ENCODE measurements around the gene TEX36. TPM values are rescaled to one million over a fixed set of nuclear protein-coding genes. Genes with fewer than 3 reads are reported as not detected.

The TEX36 gene
- total RNA-seq, 1 donor from 2014 or later = not detected

GRCh38 chr10:125637496-125637895, 45.5 kb downstream of the TEX36 start:
- H3K36me3 Mint-ChIP-seq = no peaks in the 10 kb centered on the region
- Histone ChIP-seq H3K9me3 (ENCODE audit: low read depth) (no peaks in the 10 kb centered on the region), H3K4me2 (no peak overlapping the region), H2AFZ (replicated peaks) (no peak overlapping the region), H4K20me1 (ENCODE audit: low read depth) (no peaks in the 10 kb centered on the region), H3K27me3 (no peaks in the 10 kb centered on the region), H3F3A (ENCODE audit: low read depth) (no peaks in the 10 kb centered on the region), H3K9ac (no peak overlapping the region), H3K36me3 (no peaks in the 10 kb centered on the region), H3K79me2 (ENCODE audit: low read depth) (no peaks in the 10 kb centered on the region), H3K27ac (no peak overlapping the region), H3K4me3 (no peak overlapping the region), H3K4me1 (no peaks in the 10 kb centered on the region)
- TF ChIP-seq CTCF (IDR thresholded peaks at IDR 0.05) (no peak), EZH2phosphoT487 (IDR thresholded peaks at IDR 0.05) (no peak), EZH2 (IDR thresholded peaks at IDR 0.05) (no peak)
- H3K9me3 Mint-ChIP-seq = no peaks in the 10 kb centered on the region
- DNase-seq (ENCODE audit: low spot score) = no peak
- H3K4me1 Mint-ChIP-seq = peaks cover 2% of the 10 kb centered on the region
- H3K27ac Mint-ChIP-seq = no peak overlapping the region
- H3K27me3 Mint-ChIP-seq (ENCODE audit: insufficient read depth, low read depth) = peaks cover 8% of the 10 kb centered on the region
- no peak overlapping the region for H3K4me3 Mint-ChIP-seq

GRCh38 chr10:125634606-125635005, 48.4 kb downstream of the TEX36 start:
- Histone ChIP-seq H3K4me1 (no peaks in the 10 kb centered on the region), H3F3A (ENCODE audit: low read depth) (no peaks in the 10 kb centered on the region), H3K27ac (no peak overlapping the region), H3K9me3 (ENCODE audit: low read depth) (no peaks in the 10 kb centered on the region), H3K79me2 (ENCODE audit: low read depth) (no peaks in the 10 kb centered on the region), H3K9ac (no peak overlapping the region), H3K4me2 (no peak overlapping the region), H4K20me1 (ENCODE audit: low read depth) (no peaks in the 10 kb centered on the region), H2AFZ (replicated peaks) (no peak overlapping the region), H3K36me3 (no peaks in the 10 kb centered on the region), H3K4me3 (no peak overlapping the region), H3K27me3 (no peaks in the 10 kb centered on the region)
- Mint-ChIP-seq H3K4me3 (no peak overlapping the region), H3K9me3 (no peaks in the 10 kb centered on the region), H3K36me3 (no peaks in the 10 kb centered on the region), H3K4me1 (peaks cover 2% of the 10 kb centered on the region), H3K27ac (no peak overlapping the region), H3K27me3 (ENCODE audit: insufficient read depth, low read depth) (peaks cover 9% of the 10 kb centered on the region)
- DNase-seq (ENCODE audit: low spot score) = no peak
- TF ChIP-seq EZH2 (IDR thresholded peaks at IDR 0.05) = no peak
- TF ChIP-seq CTCF (IDR thresholded peaks at IDR 0.05) = no peak
- TF ChIP-seq EZH2phosphoT487 (IDR thresholded peaks at IDR 0.05) = no peak

GRCh38 chr10:125633517-125633999, 49.4 kb downstream of the TEX36 start:
- Histone ChIP-seq H2AFZ (replicated peaks) (no peak overlapping the region), H3K36me3 (no peaks in the 10 kb centered on the region), H4K20me1 (ENCODE audit: low read depth) (no peaks in the 10 kb centered on the region), H3K79me2 (ENCODE audit: low read depth) (no peaks in the 10 kb centered on the region), H3F3A (ENCODE audit: low read depth) (no peaks in the 10 kb centered on the region), H3K4me2 (no peak overlapping the region), H3K9me3 (ENCODE audit: low read depth) (no peaks in the 10 kb centered on the region), H3K4me3 (no peak overlapping the region), H3K9ac (no peak overlapping the region), H3K4me1 (no peaks in the 10 kb centered on the region), H3K27me3 (no peaks in the 10 kb centered on the region), H3K27ac (no peak overlapping the region)
- no peak overlapping the region for H3K27ac Mint-ChIP-seq
- no peaks in the 10 kb centered on the region for H3K9me3 Mint-ChIP-seq
- no peaks in the 10 kb centered on the region for H3K36me3 Mint-ChIP-seq
- peaks cover 2% of the 10 kb centered on the region for H3K4me1 Mint-ChIP-seq
- no peak for TF ChIP-seq EZH2 (IDR thresholded peaks at IDR 0.05)
- TF ChIP-seq EZH2phosphoT487 (IDR thresholded peaks at IDR 0.05) = no peak
- TF ChIP-seq CTCF (IDR thresholded peaks at IDR 0.05) = no peak
- H3K4me3 Mint-ChIP-seq = no peak overlapping the region
- no peak for DNase-seq (ENCODE audit: low spot score)
- H3K27me3 Mint-ChIP-seq (ENCODE audit: insufficient read depth, low read depth) = peaks cover 11% of the 10 kb centered on the region
